SW480 (cell line): ENCODE measurements around the gene PRXL2B.

Source experiments
- DNase-seq: peaks from one replicate; pipeline ENCODE4 v3.0.0-alpha.2; 2016; ENCODE audit warnings: low spot score

The PRXL2B gene

GRCh38 chr1:2597441-2598328 lies 11.1 kb downstream of the PRXL2B start:
- DNase-seq, result no peak

GRCh38 chr1:2598329-2598931 lies 11.9 kb downstream of the PRXL2B start:
- no peak for DNase-seq

- DNase-seq, result no peak
Observed at GRCh38 chr1:2601721-2602303, 15.2 kb downstream of the PRXL2B start.

GRCh38 chr1:2602311-2602835 lies 15.8 kb downstream of the PRXL2B start:
- no peak for DNase-seq

GRCh38 chr1:2602866-2603520 lies 16.4 kb downstream of the PRXL2B start:
- no peak for DNase-seq

- DNase-seq, result no peak
Observed at GRCh38 chr1:2603521-2604155, 17.1 kb downstream of the PRXL2B start.

- no peak for DNase-seq
Observed at GRCh38 chr1:2604156-2604843, 17.7 kb downstream of the PRXL2B start.

- DNase-seq, result no peak
Observed at GRCh38 chr1:2604844-2605508, 18.4 kb downstream of the PRXL2B start.

GRCh38 chr1:2605509-2606395 lies 19.2 kb downstream of the PRXL2B start:
- no peak for DNase-seq

GRCh38 chr1:2606396-2606880 lies 19.9 kb downstream of the PRXL2B start:
- no peak for DNase-seq

- no peak for DNase-seq
Observed at GRCh38 chr1:2606881-2607621, 20.5 kb downstream of the PRXL2B start.

- DNase-seq, result no peak
Observed at GRCh38 chr1:2607641-2608091, 21.1 kb downstream of the PRXL2B start.

GRCh38 chr1:2609319-2610035 lies 22.9 kb downstream of the PRXL2B start:
- DNase-seq, result no peak

- no peak for DNase-seq
Observed at GRCh38 chr1:2610036-2610959, 23.7 kb downstream of the PRXL2B start.

- DNase-seq, result peak; percentile 29
Observed at GRCh38 chr1:2611031-2611501, 24.5 kb downstream of the PRXL2B start.

GRCh38 chr1:2611621-2612437 lies 25.3 kb downstream of the PRXL2B start:
- DNase-seq, result no peak
